K562 (cell line): ENCODE results near the gene ISY1. TPM values are rescaled to one million over a fixed set of nuclear protein-coding genes. Genes with fewer than 3 reads are reported as not detected.

Experiments
- ARID1B ChIP-seq: fragments of 450-650 bp; IDR thresholded peaks from 2 replicates; pipeline ENCODE4 v1.6.1; 2016; ENCODE audit warnings: antibody characterized with exemption, mild to moderate bottlenecking, inconsistent platforms
- DPF2 ChIP-seq: fragments of 450-650 bp; IDR thresholded peaks from 2 replicates; pipeline ENCODE4 v1.6.1; 2016
- FOXO4 ChIP-seq: fragments of 450-650 bp; formaldehyde crosslinking; IDR thresholded peaks from 2 replicates; pipeline ENCODE4 v1.4.0; 2020; ENCODE audit warnings: mild to moderate bottlenecking, moderate library complexity
- GABPB2 ChIP-seq: fragments of 250-450 bp; sonication (Bioruptor Pico); conservative IDR thresholded peaks from 2 replicates; pipeline ENCODE4 v1.5.1; 2021; ENCODE audit warnings: mild to moderate bottlenecking
- SNIP1 ChIP-seq: fragments of 450-650 bp; IDR thresholded peaks from 2 replicates; pipeline ENCODE4 v1.7.1; 2017; ENCODE audit warnings: low read depth, mild to moderate bottlenecking
- polyA plus RNA-seq, 8 experiments: library from polyadenylated mRNA; depleted of rRNA in 4 of 8; stranded (reverse) in 5 of 8; unstranded in 3 of 8; fragments of >200 nt; fragmentation: Nextera tagmentation in 2 of 8; fragmentation: Illumina TruSeq in 1 of 8; extraction: Ambion mirVana in 2 of 8; extraction: Trizol in 1 of 8; gene quantifications; 2 replicates each; pipeline versions ENCODE4 v1.2.1 to v1.2.3, GENCODE V29; 2011 to 2014; ENCODE audit warnings: inconsistent platforms in 1 of 8, missing spikeins in 1 of 8
- total RNA-seq, 7 experiments: library from RNA; depleted of rRNA in 6 of 7; stranded (reverse); fragments of >200 nt in 6 of 7; fragmentation: Illumina TruSeq in 2 of 7; extraction: Trizol in 2 of 7; gene quantifications; 2 replicates each; pipeline versions ENCODE4 v1.2.1 to v1.2.3, GENCODE V29; 2011 to 2021; ENCODE audit warnings: low replicate concordance in 1 of 7
- TF ChIP-seq, protein P1 (sequence below): fragments of 200-600 bp; sonication (generic); IDR thresholded peaks from one replicate; pipeline ENCODE4 v1.6.1; 2012; ENCODE audit warnings: mild to moderate bottlenecking, low read depth, low read length, inconsistent platforms
- TF ChIP-seq, protein P2 (sequence below): IDR thresholded peaks from 2 replicates; pipeline ENCODE4 v1.6.1; 2016; ENCODE audit warnings: missing genetic modification characterization, missing compliant biosample characterization

The ISY1 gene
- total and polyA plus RNA-seq, 9 of the 15 experiments (the other 6 are each of a cell fraction or from before 2014, with no cell fraction given): 23.5 to 50.0 (median 32.9) TPM

- TF ChIP-seq, protein P1, sequence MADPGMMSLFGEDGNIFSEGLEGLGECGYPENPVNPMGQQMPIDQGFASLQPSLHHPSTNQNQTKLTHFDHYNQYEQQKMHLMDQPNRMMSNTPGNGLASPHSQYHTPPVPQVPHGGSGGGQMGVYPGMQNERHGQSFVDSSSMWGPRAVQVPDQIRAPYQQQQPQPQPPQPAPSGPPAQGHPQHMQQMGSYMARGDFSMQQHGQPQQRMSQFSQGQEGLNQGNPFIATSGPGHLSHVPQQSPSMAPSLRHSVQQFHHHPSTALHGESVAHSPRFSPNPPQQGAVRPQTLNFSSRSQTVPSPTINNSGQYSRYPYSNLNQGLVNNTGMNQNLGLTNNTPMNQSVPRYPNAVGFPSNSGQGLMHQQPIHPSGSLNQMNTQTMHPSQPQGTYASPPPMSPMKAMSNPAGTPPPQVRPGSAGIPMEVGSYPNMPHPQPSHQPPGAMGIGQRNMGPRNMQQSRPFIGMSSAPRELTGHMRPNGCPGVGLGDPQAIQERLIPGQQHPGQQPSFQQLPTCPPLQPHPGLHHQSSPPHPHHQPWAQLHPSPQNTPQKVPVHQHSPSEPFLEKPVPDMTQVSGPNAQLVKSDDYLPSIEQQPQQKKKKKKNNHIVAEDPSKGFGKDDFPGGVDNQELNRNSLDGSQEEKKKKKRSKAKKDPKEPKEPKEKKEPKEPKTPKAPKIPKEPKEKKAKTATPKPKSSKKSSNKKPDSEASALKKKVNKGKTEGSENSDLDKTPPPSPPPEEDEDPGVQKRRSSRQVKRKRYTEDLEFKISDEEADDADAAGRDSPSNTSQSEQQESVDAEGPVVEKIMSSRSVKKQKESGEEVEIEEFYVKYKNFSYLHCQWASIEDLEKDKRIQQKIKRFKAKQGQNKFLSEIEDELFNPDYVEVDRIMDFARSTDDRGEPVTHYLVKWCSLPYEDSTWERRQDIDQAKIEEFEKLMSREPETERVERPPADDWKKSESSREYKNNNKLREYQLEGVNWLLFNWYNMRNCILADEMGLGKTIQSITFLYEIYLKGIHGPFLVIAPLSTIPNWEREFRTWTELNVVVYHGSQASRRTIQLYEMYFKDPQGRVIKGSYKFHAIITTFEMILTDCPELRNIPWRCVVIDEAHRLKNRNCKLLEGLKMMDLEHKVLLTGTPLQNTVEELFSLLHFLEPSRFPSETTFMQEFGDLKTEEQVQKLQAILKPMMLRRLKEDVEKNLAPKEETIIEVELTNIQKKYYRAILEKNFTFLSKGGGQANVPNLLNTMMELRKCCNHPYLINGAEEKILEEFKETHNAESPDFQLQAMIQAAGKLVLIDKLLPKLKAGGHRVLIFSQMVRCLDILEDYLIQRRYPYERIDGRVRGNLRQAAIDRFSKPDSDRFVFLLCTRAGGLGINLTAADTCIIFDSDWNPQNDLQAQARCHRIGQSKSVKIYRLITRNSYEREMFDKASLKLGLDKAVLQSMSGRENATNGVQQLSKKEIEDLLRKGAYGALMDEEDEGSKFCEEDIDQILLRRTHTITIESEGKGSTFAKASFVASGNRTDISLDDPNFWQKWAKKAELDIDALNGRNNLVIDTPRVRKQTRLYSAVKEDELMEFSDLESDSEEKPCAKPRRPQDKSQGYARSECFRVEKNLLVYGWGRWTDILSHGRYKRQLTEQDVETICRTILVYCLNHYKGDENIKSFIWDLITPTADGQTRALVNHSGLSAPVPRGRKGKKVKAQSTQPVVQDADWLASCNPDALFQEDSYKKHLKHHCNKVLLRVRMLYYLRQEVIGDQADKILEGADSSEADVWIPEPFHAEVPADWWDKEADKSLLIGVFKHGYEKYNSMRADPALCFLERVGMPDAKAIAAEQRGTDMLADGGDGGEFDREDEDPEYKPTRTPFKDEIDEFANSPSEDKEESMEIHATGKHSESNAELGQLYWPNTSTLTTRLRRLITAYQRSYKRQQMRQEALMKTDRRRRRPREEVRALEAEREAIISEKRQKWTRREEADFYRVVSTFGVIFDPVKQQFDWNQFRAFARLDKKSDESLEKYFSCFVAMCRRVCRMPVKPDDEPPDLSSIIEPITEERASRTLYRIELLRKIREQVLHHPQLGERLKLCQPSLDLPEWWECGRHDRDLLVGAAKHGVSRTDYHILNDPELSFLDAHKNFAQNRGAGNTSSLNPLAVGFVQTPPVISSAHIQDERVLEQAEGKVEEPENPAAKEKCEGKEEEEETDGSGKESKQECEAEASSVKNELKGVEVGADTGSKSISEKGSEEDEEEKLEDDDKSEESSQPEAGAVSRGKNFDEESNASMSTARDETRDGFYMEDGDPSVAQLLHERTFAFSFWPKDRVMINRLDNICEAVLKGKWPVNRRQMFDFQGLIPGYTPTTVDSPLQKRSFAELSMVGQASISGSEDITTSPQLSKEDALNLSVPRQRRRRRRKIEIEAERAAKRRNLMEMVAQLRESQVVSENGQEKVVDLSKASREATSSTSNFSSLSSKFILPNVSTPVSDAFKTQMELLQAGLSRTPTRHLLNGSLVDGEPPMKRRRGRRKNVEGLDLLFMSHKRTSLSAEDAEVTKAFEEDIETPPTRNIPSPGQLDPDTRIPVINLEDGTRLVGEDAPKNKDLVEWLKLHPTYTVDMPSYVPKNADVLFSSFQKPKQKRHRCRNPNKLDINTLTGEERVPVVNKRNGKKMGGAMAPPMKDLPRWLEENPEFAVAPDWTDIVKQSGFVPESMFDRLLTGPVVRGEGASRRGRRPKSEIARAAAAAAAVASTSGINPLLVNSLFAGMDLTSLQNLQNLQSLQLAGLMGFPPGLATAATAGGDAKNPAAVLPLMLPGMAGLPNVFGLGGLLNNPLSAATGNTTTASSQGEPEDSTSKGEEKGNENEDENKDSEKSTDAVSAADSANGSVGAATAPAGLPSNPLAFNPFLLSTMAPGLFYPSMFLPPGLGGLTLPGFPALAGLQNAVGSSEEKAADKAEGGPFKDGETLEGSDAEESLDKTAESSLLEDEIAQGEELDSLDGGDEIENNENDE: no peak
- TF ChIP-seq DPF2 (no peak), GABPB2 (no peak), FOXO4 (CRISPR knock-in tag) (no peak), ARID1B (no peak), SNIP1 (no peak)
- TF ChIP-seq, protein P2, sequence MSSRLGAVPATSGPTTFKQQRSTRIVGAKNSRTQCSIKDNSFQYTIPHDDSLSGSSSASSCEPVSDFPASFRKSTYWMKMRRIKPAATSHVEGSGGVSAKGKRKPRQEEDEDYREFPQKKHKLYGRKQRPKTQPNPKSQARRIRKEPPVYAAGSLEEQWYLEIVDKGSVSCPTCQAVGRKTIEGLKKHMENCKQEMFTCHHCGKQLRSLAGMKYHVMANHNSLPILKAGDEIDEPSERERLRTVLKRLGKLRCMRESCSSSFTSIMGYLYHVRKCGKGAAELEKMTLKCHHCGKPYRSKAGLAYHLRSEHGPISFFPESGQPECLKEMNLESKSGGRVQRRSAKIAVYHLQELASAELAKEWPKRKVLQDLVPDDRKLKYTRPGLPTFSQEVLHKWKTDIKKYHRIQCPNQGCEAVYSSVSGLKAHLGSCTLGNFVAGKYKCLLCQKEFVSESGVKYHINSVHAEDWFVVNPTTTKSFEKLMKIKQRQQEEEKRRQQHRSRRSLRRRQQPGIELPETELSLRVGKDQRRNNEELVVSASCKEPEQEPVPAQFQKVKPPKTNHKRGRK (tag): no peak
Measured at GRCh38 chr3:129082026-129082425, 78.8 kb downstream of the ISY1 start (continued).
